ENCODE measurements around the gene DKK2. TPM values are rescaled to one million over a fixed set of nuclear protein-coding genes. Genes with fewer than 3 reads are reported as not detected.

DKK2 gene
- polyA plus RNA-seq, 2 of the 4 experiments (the other 2 are of a cell fraction), result not detected

DNA sequence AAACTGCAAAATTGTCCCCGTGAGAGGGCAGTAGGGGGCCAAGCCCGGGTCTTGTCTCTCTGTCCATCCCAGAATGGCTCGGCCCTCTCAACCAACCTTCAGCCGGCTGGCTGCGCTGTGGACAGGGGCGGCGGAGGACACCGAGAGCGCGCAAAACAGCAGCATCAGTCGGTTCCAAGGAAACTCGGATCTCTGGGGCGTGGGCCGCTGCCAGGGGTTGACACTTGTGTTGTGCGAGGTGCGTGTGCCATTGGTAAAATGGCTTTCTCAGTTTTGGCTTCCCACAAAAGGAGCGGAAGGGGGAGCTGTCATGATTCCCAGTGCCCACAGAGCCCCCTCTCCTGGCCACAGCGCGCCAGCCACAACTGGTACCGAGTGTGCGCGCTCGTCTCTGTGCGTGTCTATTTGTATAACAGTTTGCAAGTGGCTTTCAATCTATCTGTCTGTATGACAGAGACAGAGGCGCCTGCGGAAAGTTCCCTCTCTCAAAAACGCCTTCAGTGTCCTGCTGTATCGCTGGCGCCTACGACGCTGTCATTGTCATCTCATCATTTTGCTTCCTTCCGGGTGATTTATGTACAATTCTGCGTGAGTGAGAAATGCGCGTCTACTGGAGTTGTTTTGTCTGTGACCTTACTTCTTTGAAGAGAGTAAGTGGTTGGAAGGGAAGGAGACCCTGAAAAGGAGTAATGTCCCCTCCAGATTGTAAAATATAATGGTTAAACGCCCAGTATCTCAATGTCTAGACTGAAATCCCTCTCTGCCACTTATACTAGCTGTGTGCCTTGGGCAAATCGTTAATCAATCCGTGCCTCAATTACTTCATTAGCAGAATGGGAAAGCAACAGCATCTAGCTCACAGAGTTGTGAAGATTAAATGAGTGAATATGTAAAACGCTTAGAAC, 1.8 kb downstream of the DKK2 start:
- ChIA-PET CTCF (no interaction called here), POLR2A (no interaction called here)
- H3K9me3 ChIP-seq, result no peaks in the 10 kb centered on the region
- peak; percentile 80 to 88 for ATAC-seq
- TF ChIP-seq, protein P1, sequence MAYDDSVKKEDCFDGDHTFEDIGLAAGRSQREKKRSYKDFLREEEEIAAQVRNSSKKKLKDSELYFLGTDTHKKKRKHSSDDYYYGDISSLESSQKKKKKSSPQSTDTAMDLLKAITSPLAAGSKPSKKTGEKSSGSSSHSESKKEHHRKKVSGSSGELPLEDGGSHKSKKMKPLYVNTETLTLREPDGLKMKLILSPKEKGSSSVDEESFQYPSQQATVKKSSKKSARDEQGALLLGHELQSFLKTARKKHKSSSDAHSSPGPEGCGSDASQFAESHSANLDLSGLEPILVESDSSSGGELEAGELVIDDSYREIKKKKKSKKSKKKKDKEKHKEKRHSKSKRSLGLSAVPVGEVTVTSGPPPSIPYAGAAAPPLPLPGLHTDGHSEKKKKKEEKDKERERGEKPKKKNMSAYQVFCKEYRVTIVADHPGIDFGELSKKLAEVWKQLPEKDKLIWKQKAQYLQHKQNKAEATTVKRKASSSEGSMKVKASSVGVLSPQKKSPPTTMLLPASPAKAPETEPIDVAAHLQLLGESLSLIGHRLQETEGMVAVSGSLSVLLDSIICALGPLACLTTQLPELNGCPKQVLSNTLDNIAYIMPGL (CRISPR knock-in tag; IDR thresholded peaks at IDR 0.05; ENCODE audit: borderline replicate concordance), result no peak
- no peak for TF ChIP-seq ZFP36 (IDR thresholded peaks at IDR 0.05; ENCODE audit: borderline replicate concordance, partially characterized antibody)
- TF ChIP-seq, protein P2, sequence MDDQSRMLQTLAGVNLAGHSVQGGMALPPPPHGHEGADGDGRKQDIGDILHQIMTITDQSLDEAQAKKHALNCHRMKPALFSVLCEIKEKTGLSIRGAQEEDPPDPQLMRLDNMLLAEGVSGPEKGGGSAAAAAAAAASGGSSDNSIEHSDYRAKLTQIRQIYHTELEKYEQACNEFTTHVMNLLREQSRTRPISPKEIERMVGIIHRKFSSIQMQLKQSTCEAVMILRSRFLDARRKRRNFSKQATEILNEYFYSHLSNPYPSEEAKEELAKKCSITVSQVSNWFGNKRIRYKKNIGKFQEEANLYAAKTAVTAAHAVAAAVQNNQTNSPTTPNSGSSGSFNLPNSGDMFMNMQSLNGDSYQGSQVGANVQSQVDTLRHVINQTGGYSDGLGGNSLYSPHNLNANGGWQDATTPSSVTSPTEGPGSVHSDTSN (IDR thresholded peaks at IDR 0.05), result no peak
- TF ChIP-seq HDAC2 (IDR thresholded peaks at IDR 0.05), result no peak
- no peak for TF ChIP-seq PHF8 (IDR thresholded peaks at IDR 0.05; ENCODE audit: borderline replicate concordance, low read depth)
- WGBS (ENCODE audit: missing lambda C conversion rate), result 26% methylated on average over 31 of the region's 39 CpGs
- H3K4me2 ChIP-seq, result peak overlapping the region; percentile 47
- peak in 1 of 2 experiments; percentile 40 for DNase-seq (ENCODE audit: low read depth in 1 of 2, low spot score in 1 of 2)
- H3K27ac ChIP-seq, result no peak overlapping the region
- no peak for FAIRE-seq
- no peaks in the 10 kb centered on the region for H3K4me1 ChIP-seq
- H3K4me3 ChIP-seq, result no peak overlapping the region; the same call in 2 of the 3 replicates

DNA sequence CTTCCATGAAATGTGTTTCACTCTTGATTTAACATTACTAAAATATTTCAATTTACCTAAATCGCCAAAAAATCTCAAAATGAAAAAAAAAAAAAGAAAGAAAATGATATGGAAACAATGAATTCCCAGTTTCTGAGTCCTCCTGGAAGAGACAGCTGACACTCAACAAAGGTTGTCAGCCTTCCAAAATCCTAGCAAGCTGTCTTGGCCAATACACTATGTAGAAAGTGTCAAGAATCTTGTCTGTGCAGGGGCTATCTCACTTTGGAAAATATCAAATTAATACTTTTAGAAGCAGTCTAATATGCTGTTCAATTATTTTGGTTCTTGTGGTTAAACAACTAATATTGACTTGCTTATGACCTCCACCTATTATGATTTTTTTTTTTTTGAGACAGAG, 8.7 kb downstream of the DKK2 start:
- H3K4me1 ChIP-seq, result no peaks in the 10 kb centered on the region
- H3K9me3 ChIP-seq, result no peaks in the 10 kb centered on the region
- no peak for TF ChIP-seq EHF (CRISPR knock-in tag; IDR thresholded peaks at IDR 0.05)
- TF ChIP-seq HOXB5 (CRISPR knock-in tag; IDR thresholded peaks at IDR 0.05), result no peak
- TF ChIP-seq CBX2 (IDR thresholded peaks at IDR 0.05; ENCODE audit: borderline replicate concordance, low read depth), result no peak
- no peak for TF ChIP-seq MYC (IDR thresholded peaks at IDR 0.05; ENCODE audit: borderline replicate concordance, low read length)
- no peak for TF ChIP-seq KDM5A (IDR thresholded peaks at IDR 0.05)
- TF ChIP-seq, protein P3, sequence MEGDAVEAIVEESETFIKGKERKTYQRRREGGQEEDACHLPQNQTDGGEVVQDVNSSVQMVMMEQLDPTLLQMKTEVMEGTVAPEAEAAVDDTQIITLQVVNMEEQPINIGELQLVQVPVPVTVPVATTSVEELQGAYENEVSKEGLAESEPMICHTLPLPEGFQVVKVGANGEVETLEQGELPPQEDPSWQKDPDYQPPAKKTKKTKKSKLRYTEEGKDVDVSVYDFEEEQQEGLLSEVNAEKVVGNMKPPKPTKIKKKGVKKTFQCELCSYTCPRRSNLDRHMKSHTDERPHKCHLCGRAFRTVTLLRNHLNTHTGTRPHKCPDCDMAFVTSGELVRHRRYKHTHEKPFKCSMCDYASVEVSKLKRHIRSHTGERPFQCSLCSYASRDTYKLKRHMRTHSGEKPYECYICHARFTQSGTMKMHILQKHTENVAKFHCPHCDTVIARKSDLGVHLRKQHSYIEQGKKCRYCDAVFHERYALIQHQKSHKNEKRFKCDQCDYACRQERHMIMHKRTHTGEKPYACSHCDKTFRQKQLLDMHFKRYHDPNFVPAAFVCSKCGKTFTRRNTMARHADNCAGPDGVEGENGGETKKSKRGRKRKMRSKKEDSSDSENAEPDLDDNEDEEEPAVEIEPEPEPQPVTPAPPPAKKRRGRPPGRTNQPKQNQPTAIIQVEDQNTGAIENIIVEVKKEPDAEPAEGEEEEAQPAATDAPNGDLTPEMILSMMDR (IDR thresholded peaks at IDR 0.05), result no peak
- no peak for TF ChIP-seq TFCP2L1 (CRISPR knock-in tag; IDR thresholded peaks at IDR 0.05)
- TF ChIP-seq ESRRA (IDR thresholded peaks at IDR 0.05; ENCODE audit: borderline replicate concordance, low read length), result no peak
- no peak for TF ChIP-seq HEYL (CRISPR knock-in tag; IDR thresholded peaks at IDR 0.05)
- no peak for TF ChIP-seq CBX8 (IDR thresholded peaks at IDR 0.05)
- no peak for TF ChIP-seq HOXA7 (CRISPR knock-in tag; IDR thresholded peaks at IDR 0.05)
- no peak for TF ChIP-seq KDM1A (IDR thresholded peaks at IDR 0.05; ENCODE audit: low read depth)
- TF ChIP-seq, protein P4, sequence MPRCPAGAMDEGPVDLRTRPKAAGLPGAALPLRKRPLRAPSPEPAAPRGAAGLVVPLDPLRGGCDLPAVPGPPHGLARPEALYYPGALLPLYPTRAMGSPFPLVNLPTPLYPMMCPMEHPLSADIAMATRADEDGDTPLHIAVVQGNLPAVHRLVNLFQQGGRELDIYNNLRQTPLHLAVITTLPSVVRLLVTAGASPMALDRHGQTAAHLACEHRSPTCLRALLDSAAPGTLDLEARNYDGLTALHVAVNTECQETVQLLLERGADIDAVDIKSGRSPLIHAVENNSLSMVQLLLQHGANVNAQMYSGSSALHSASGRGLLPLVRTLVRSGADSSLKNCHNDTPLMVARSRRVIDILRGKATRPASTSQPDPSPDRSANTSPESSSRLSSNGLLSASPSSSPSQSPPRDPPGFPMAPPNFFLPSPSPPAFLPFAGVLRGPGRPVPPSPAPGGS (IDR thresholded peaks at IDR 0.05), result no peak
- TF ChIP-seq CHD4 (IDR thresholded peaks at IDR 0.05; ENCODE audit: borderline replicate concordance), result no peak
- no peak for TF ChIP-seq NPAS2 (CRISPR knock-in tag; IDR thresholded peaks at IDR 0.05; ENCODE audit: borderline replicate concordance)
- no peak for TF ChIP-seq EP300 (IDR thresholded peaks at IDR 0.05)
- TF ChIP-seq, protein P5, sequence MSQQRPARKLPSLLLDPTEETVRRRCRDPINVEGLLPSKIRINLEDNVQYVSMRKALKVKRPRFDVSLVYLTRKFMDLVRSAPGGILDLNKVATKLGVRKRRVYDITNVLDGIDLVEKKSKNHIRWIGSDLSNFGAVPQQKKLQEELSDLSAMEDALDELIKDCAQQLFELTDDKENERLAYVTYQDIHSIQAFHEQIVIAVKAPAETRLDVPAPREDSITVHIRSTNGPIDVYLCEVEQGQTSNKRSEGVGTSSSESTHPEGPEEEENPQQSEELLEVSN (IDR thresholded peaks at IDR 0.05; ENCODE audit: borderline replicate concordance, low read depth), result no peak
- TF ChIP-seq, protein P6, sequence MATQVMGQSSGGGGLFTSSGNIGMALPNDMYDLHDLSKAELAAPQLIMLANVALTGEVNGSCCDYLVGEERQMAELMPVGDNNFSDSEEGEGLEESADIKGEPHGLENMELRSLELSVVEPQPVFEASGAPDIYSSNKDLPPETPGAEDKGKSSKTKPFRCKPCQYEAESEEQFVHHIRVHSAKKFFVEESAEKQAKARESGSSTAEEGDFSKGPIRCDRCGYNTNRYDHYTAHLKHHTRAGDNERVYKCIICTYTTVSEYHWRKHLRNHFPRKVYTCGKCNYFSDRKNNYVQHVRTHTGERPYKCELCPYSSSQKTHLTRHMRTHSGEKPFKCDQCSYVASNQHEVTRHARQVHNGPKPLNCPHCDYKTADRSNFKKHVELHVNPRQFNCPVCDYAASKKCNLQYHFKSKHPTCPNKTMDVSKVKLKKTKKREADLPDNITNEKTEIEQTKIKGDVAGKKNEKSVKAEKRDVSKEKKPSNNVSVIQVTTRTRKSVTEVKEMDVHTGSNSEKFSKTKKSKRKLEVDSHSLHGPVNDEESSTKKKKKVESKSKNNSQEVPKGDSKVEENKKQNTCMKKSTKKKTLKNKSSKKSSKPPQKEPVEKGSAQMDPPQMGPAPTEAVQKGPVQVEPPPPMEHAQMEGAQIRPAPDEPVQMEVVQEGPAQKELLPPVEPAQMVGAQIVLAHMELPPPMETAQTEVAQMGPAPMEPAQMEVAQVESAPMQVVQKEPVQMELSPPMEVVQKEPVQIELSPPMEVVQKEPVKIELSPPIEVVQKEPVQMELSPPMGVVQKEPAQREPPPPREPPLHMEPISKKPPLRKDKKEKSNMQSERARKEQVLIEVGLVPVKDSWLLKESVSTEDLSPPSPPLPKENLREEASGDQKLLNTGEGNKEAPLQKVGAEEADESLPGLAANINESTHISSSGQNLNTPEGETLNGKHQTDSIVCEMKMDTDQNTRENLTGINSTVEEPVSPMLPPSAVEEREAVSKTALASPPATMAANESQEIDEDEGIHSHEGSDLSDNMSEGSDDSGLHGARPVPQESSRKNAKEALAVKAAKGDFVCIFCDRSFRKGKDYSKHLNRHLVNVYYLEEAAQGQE (IDR thresholded peaks at IDR 0.05), result no peak
- ChIA-PET CTCF (no interaction called here), POLR2A (no interaction called here)
- H3K27ac ChIP-seq, result no peak overlapping the region
- DNase-seq (ENCODE audit: low read depth in 1 of 2, low spot score in 1 of 2) (no peak), FAIRE-seq (no peak), ATAC-seq (no peak)
- no peak overlapping the region for H3K4me2 ChIP-seq
- H3K4me3 ChIP-seq, result no peak overlapping the region
- 9% methylated on average over 1 of the region's 1 CpG for WGBS (ENCODE audit: missing lambda C conversion rate)

All from A549 (cell line).